DND-41 (cell line): Measurements from ENCODE around the gene ST14.

Source experiments
- ATAC-seq: fragments of 200-7000 bp; cut with Tn5 transposase; 3 replicates; pipeline ENCODE4 v1.9.1; 2021; ENCODE audit warnings: low read depth; ENCODE audit not compliant: insufficient read depth
- DNase-seq: peaks from one replicate; pipeline ENCODE4 v3.0.0-alpha.2; 2020
- H2AFZ ChIP-seq: 2 replicates; pipeline ENCODE4 v1.6.0; 2012; ENCODE audit warnings: low read depth, low read length
- H3K27ac ChIP-seq: 2 replicates; pipeline ENCODE4 v1.5.1; 2012; ENCODE audit warnings: low read length, inconsistent platforms
- H3K27me3 ChIP-seq: fragments of 200-600 bp; sonication (generic); 2 replicates; pipeline ENCODE4 v1.6.0; 2012; ENCODE audit warnings: low read length, mild to moderate bottlenecking, inconsistent platforms; ENCODE audit not compliant: insufficient read depth, poor library complexity
- H3K36me3 ChIP-seq: 2 replicates; pipeline ENCODE4 v1.5.1; 2012; ENCODE audit warnings: low read length, inconsistent platforms; ENCODE audit not compliant: insufficient read depth
- H3K4me1 ChIP-seq: 2 replicates; pipeline ENCODE4 v1.5.1; 2012; ENCODE audit warnings: mild to moderate bottlenecking, low read length; ENCODE audit not compliant: insufficient read depth
- H3K4me2 ChIP-seq: 2 replicates; pipeline ENCODE4 v1.6.0; 2012; ENCODE audit warnings: mild to moderate bottlenecking, moderate library complexity, low read length, inconsistent platforms; ENCODE audit not compliant: insufficient read depth
- H3K4me3 ChIP-seq, 2 experiments: fragments of 200-600 bp in 1 of 2; shearing (Covaris generic) in 1 of 2; 2 replicates each; pipeline ENCODE4 v1.5.1; 2012 to 2016; ENCODE audit warnings: inconsistent platforms in 2 of 2, low read length in 2 of 2, mild to moderate bottlenecking in 2 of 2, low read depth in 1 of 2, moderate library complexity in 1 of 2
- H3K79me2 ChIP-seq: 2 replicates; pipeline ENCODE4 v1.6.0; 2012; ENCODE audit warnings: low read length, inconsistent platforms; ENCODE audit not compliant: insufficient read depth
- H3K9ac ChIP-seq: 2 replicates; pipeline ENCODE4 v1.6.0; 2012; ENCODE audit warnings: low read depth, mild to moderate bottlenecking, inconsistent platforms, low read length, moderate library complexity
- H3K9me3 ChIP-seq: 2 replicates; pipeline ENCODE4 v1.5.1; 2012; ENCODE audit warnings: low read length, moderate library complexity, mild to moderate bottlenecking, inconsistent platforms; ENCODE audit not compliant: insufficient read depth, severe bottlenecking
- H4K20me1 ChIP-seq: 2 replicates; pipeline ENCODE4 v1.6.0; 2012; ENCODE audit warnings: low read length; ENCODE audit not compliant: insufficient read depth
- CTCF ChIP-seq: IDR thresholded peaks from 2 replicates; pipeline ENCODE4 v1.5.1; 2012; ENCODE audit warnings: borderline replicate concordance, low read length, moderate library complexity, mild to moderate bottlenecking; ENCODE audit not compliant: poor library complexity, severe bottlenecking; ENCODE audit errors: extremely low read depth
- EZH2 ChIP-seq: IDR thresholded peaks from 3 replicates; pipeline ENCODE4 v1.6.1; 2012; ENCODE audit warnings: borderline replicate concordance, low read depth, mild to moderate bottlenecking, moderate library complexity, low read length, inconsistent platforms; ENCODE audit not compliant: severe bottlenecking

The ST14 gene

DNA sequence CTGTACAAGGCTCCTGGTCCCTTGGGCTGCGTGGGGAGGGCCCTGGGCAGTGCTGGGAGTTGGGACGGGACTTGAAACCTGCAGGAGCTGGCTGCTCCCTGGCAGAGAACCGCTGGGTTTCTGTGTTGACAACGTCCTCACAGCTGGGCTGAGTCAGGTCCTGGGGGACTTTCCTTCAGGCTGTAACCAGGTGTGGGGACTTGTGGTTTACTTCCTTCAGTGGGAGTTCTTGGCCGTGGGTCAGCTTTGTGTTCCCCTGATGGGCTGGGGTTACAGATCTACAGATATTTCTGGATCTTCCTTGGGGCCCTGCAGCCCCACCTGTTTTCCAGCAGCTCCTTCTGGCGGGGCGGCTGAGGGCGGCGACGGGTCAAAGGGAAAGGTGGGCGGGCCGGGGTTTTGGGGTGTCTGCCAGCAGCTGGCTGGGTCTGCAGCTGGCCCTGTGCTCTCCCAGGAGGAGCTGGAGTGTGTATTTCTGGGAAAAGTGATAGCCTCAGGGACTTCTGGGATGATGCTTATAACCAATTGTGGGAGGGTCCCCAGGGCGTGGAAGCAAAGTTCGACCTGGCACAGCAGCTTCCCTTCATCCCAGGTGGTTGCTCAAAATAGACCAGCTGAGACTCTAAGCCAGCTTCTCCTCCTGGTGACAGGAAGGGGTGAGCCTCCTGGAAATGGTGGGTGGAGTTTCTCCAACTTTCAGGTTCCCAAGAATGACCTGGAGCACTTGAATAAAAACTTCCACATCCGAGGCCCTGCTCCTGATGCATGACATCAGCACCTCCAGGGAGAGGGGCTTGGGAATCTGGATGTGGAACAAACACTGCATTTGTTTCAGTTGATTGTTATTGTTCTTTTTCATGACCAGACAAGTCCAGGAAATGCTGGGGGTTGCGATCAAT lies 19.1 kb downstream of the ST14 start:
- no peaks in the 10 kb centered on the region for H3K79me2 ChIP-seq

GRCh38 chr11:130179396-130180306 lies 20.1 kb downstream of the ST14 start:
- Histone ChIP-seq H3K9me3 (no peaks in the 10 kb centered on the region), H3K27me3 (no peaks in the 10 kb centered on the region), H3K36me3 (no peaks in the 10 kb centered on the region), H2AFZ (no peak overlapping the region), H4K20me1 (no peaks in the 10 kb centered on the region), H3K4me1 (no peaks in the 10 kb centered on the region), H3K79me2 (no peaks in the 10 kb centered on the region), H3K4me2 (no peak overlapping the region), H3K27ac (no peak overlapping the region), H3K9ac (no peak overlapping the region), H3K4me3 (no peak overlapping the region)
- TF ChIP-seq CTCF, result no peak
- no peak for TF ChIP-seq EZH2
- DNase-seq (no peak), ATAC-seq (no peak)

More for the DNA sequence above, 19.1 kb downstream of the ST14 start:
- no peak overlapping the region for H3K4me3 ChIP-seq
- DNase-seq, result no peak
- no peaks in the 10 kb centered on the region for H4K20me1 ChIP-seq
- H3K4me1 ChIP-seq, result no peaks in the 10 kb centered on the region
- no peak overlapping the region for H3K27ac ChIP-seq
- no peak overlapping the region for H3K4me2 ChIP-seq
- H2AFZ ChIP-seq, result no peak overlapping the region
- no peaks in the 10 kb centered on the region for H3K36me3 ChIP-seq
- no peak for TF ChIP-seq EZH2
- no peak for TF ChIP-seq CTCF
- no peaks in the 10 kb centered on the region for H3K27me3 ChIP-seq
- no peaks in the 10 kb centered on the region for H3K9me3 ChIP-seq
- no peak for ATAC-seq
- no peak overlapping the region for H3K9ac ChIP-seq

- Histone ChIP-seq H3K4me1 (no peaks in the 10 kb centered on the region), H3K9me3 (no peaks in the 10 kb centered on the region), H3K4me2 (no peak overlapping the region), H4K20me1 (no peaks in the 10 kb centered on the region), H3K36me3 (no peaks in the 10 kb centered on the region), H3K4me3 (no peak overlapping the region), H2AFZ (no peak overlapping the region), H3K27me3 (no peaks in the 10 kb centered on the region), H3K9ac (no peak overlapping the region), H3K27ac (no peak overlapping the region), H3K79me2 (no peaks in the 10 kb centered on the region)
- no peak for ATAC-seq
- TF ChIP-seq CTCF, result no peak
- TF ChIP-seq EZH2, result no peak
- no peak for DNase-seq
Measured at GRCh38 chr11:130180491-130180890, 20.9 kb downstream of the ST14 start.
